Gastroesophageal sphincter (tissue), 4 donors: Measurements from ENCODE around the gene TRPC4AP. TPM values are rescaled to one million over a fixed set of nuclear protein-coding genes. Genes with fewer than 3 reads are reported as not detected.

ENCODE experiments used
- ATAC-seq: fragments of 150-250 bp; one replicate; pipeline ENCODE4 v1.9.1; 2016; ENCODE audit warnings: mild to moderate bottlenecking, moderate library complexity
- H3K27ac ChIP-seq, 4 donors: fragments of 200-600 bp; sonication (generic) in 3 of 4; 1 replicate in 3 of 4; 2 replicates in 1 of 4; pipeline ENCODE4 v1.5.1; 2016 to 2019
- H3K27me3 ChIP-seq: fragments of 200-600 bp; sonication (generic); one replicate; pipeline ENCODE4 v1.5.1; 2019
- H3K36me3 ChIP-seq, 2 donors: fragments of 200-600 bp; sonication (generic); one replicate each; pipeline ENCODE4 v1.5.1; 2019; ENCODE audit warnings: control low read depth in 1 of 2
- H3K4me1 ChIP-seq, 3 donors: fragments of 200-600 bp; sonication (generic); 1 replicate in 2 of 3; 2 replicates in 1 of 3; pipeline ENCODE4 v1.5.1; 2016 to 2019; ENCODE audit warnings: control low read depth in 2 of 3
- H3K4me3 ChIP-seq, 2 donors: fragments of 200-600 bp; sonication (generic); one replicate each; pipeline ENCODE4 v1.5.1; 2019; ENCODE audit warnings: mild to moderate bottlenecking in 1 of 2, moderate library complexity in 1 of 2
- H3K9me3 ChIP-seq, 3 donors: fragments of 200-600 bp; sonication (generic); one replicate each; pipeline ENCODE4 v1.5.1; 2017 to 2019; ENCODE audit warnings: control low read depth in 2 of 3
- CTCF ChIP-seq, 4 experiments: fragments of 200-600 bp in 2 of 4; fragments of 450-650 bp in 2 of 4; sonication (generic) in 1 of 4; IDR thresholded peaks; one replicate each; pipeline ENCODE4 v1.5.1; 2017 to 2019; ENCODE audit warnings: antibody characterized with exemption in 4 of 4, mild to moderate bottlenecking in 2 of 4, moderate library complexity in 2 of 4
- EP300 ChIP-seq: sonication (generic); formaldehyde crosslinking; IDR thresholded peaks from one replicate; pipeline ENCODE4 v1.6.1; 2017; ENCODE audit warnings: antibody characterized with exemption, mild to moderate bottlenecking
- POLR2A ChIP-seq, 2 donors: fragments of 450-650 bp; IDR thresholded peaks; one replicate each; pipeline ENCODE4 v1.6.1; 2017; ENCODE audit warnings: antibody characterized with exemption in 2 of 2, mild to moderate bottlenecking in 2 of 2, moderate library complexity in 1 of 2
- POLR2AphosphoS5 ChIP-seq: sonication (generic); formaldehyde crosslinking; IDR thresholded peaks from one replicate; pipeline ENCODE4 v1.6.1; 2017; ENCODE audit warnings: antibody characterized with exemption
- WGBS, 2 donors: methylation state at CpG; one replicate each; pipeline ENCODE4 v1.1.5; 2018; ENCODE audit warnings: low coverage in 1 of 2; 5-methylcytosine and 5-hydroxymethylcytosine counted together
- total RNA-seq, 4 donors: library from RNA; depleted of rRNA; stranded (reverse); fragments of >200 nt; gene quantifications; one replicate each; pipeline ENCODE4 v1.1.0, GENCODE V29; 2016

TRPC4AP gene
- total RNA-seq, 4 donors from 2014 or later: 47.5 to 57.1 (median 52.4) TPM

- H3K36me3 ChIP-seq: peaks cover 0 to 96% of the 10 kb centered on the region in 2 donors
- no peak overlapping the region for H3K4me3 ChIP-seq
- WGBS, 2 donors: no CpG with 5 or more reads among the region's 15 CpGs
- no peak for ATAC-seq
- H3K27me3 ChIP-seq: no peaks in the 10 kb centered on the region
- TF ChIP-seq CTCF (IDR thresholded peaks at IDR 0.05): no peak
- peaks cover 0 to 14% (median 7%) of the 10 kb centered on the region in 3 donors for H3K4me1 ChIP-seq
- H3K9me3 ChIP-seq: no peaks in the 10 kb centered on the region
- no peak overlapping the region for H3K27ac ChIP-seq
Measured at GRCh38 chr20:35001596-35002362, 90.8 kb downstream of the TRPC4AP start.

DNA sequence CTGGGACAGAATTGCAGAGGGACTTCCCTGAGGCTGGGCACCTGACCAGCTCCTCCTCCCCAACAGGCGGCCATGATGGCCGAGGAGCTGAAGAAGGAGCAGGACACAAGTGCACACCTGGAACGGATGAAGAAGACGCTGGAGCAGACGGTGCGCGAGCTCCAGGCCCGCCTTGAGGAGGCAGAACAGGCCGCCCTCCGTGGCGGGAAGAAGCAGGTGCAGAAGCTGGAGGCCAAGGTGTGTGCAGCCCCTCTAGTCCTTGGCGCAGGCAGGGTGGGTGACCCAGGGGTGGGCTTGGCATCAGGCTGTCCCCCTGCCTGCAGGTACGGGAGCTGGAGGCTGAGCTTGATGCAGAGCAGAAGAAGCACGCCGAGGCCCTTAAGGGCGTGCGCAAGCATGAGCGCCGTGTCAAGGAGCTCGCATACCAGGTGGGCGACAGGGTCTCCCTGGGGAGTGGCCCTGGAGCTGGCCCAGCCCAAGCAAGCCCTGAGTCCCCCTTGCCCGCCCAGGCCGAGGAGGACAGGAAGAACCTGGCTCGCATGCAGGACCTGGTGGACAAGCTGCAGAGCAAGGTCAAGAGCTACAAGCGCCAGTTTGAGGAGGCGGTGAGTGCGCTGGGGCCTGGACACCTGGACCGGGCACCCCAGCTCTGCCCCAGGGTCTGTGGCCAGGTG, 91.5 kb downstream of the TRPC4AP start:
- 89% methylated on average over 8 of the region's 28 CpGs; no CpG with 5 or more reads in 1 of the 2 donors for WGBS, 2 donors
- no peak overlapping the region for H3K4me3 ChIP-seq
- no peak overlapping the region for H3K27ac ChIP-seq
- H3K36me3 ChIP-seq: peaks cover 0 to 96% of the 10 kb centered on the region in 2 donors
- H3K27me3 ChIP-seq: no peaks in the 10 kb centered on the region
- H3K4me1 ChIP-seq: peaks cover 0 to 16% (median 7%) of the 10 kb centered on the region in 3 donors
- no peaks in the 10 kb centered on the region for H3K9me3 ChIP-seq
- no peak for ATAC-seq
- no peak for TF ChIP-seq EP300
- TF ChIP-seq CTCF (IDR thresholded peaks at IDR 0.05): no peak
- TF ChIP-seq POLR2AphosphoS5: no peak
- no peak for TF ChIP-seq POLR2A (IDR thresholded peaks at IDR 0.05)

DNA sequence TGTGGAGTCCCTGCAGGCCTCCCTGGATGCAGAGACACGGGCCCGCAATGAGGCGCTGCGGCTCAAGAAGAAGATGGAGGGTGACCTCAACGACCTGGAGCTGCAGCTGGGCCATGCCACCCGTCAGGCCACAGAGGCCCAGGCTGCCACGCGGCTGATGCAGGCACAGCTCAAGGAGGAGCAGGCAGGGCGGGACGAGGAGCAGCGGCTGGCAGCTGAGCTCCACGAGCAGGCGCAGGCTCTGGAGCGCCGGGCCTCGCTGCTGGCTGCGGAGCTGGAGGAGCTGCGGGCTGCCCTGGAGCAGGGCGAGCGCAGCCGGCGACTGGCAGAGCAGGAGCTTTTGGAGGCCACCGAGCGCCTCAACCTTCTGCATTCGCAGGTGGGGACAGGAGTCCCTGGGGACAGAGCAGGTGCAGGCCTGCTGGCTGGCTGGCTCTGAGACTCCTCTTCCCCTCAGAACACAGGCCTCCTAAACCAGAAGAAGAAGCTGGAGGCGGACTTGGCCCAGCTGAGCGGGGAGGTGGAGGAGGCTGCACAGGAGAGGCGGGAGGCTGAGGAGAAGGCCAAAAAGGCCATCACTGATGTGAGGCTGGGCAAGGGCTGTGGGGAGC, 92.2 kb downstream of the TRPC4AP start:
- 66 to 90% methylated on average over 2 to 5 of the region's 28 CpGs for WGBS, 2 donors
- no peaks in the 10 kb centered on the region for H3K9me3 ChIP-seq

GRCh38 chr20:34999782-35000181, 92.8 kb downstream of the TRPC4AP start:
- H3K36me3 ChIP-seq: peaks cover 0 to 96% of the 10 kb centered on the region in 2 donors
- no peak overlapping the region for H3K27ac ChIP-seq
- H3K4me1 ChIP-seq: peaks cover 0 to 16% (median 7%) of the 10 kb centered on the region in 3 donors
- no peak for ATAC-seq
- no peaks in the 10 kb centered on the region for H3K9me3 ChIP-seq
- no peak overlapping the region for H3K4me3 ChIP-seq
- WGBS, 2 donors: 40 to 46% methylated on average over 2 of the region's 10 CpGs
- no peaks in the 10 kb centered on the region for H3K27me3 ChIP-seq
- no peak for TF ChIP-seq EP300
- no peak for TF ChIP-seq POLR2A (IDR thresholded peaks at IDR 0.05)
- TF ChIP-seq POLR2AphosphoS5: no peak
- no peak for TF ChIP-seq CTCF (IDR thresholded peaks at IDR 0.05)

More for the DNA sequence above, 92.2 kb downstream of the TRPC4AP start:
- Histone ChIP-seq H3K27ac (no peak overlapping the region), H3K4me3 (no peak overlapping the region), H3K27me3 (no peaks in the 10 kb centered on the region), H3K36me3 (peaks cover 0 to 96% of the 10 kb centered on the region in 2 donors), H3K4me1 (peaks cover 0 to 16% (median 7%) of the 10 kb centered on the region in 3 donors)
- TF ChIP-seq POLR2A (IDR thresholded peaks at IDR 0.05) (no peak), CTCF (IDR thresholded peaks at IDR 0.05) (no peak), POLR2AphosphoS5 (no peak), EP300 (no peak)
- no peak for ATAC-seq
